Measurements from ENCODE around the gene FHOD3. TPM values are rescaled to one million over a fixed set of nuclear protein-coding genes. Genes with fewer than 3 reads are reported as not detected.

The FHOD3 gene
- 28.7 and 55.8 TPM in 2 replicates for total RNA-seq

DNA sequence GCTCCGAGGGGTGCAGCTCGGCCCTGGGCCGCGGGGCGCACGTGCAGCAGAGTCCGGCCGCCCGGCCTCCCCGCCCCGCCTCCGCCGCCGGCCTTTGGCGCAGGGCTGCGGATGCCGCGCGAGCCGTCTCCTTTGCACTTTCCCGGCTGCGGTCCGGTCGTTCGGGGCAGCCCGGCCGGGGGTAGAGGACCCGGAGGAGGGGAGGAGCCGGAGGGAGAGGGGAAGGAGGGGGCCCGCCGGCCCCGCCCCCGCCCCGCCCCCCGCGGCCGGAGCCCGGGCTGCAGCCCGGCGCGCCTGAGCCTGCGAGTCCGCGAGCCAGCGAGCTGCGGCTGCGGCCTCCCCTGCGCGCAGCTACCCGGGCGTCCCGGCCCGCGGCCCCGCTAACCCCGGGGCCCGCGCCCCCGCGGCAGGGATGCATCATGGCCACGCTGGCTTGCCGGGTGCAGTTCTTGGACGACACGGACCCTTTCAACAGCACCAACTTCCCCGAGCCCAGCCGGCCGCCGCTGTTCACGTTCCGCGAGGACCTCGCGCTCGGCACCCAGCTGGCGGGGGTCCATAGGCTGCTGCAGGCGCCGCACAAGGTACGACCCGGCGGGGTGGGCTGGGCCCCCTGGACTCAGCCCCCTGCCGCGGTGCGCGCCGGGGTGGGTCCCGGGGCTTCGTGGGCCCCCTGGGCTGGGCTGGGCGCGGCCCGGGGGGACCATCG is at the start of gene FHOD3:
FHOD3 (plus strand) TSS at position 297 of the 709 bp plus-strand sequence; CDS start at position 420, 123 bp downstream.

DNA sequence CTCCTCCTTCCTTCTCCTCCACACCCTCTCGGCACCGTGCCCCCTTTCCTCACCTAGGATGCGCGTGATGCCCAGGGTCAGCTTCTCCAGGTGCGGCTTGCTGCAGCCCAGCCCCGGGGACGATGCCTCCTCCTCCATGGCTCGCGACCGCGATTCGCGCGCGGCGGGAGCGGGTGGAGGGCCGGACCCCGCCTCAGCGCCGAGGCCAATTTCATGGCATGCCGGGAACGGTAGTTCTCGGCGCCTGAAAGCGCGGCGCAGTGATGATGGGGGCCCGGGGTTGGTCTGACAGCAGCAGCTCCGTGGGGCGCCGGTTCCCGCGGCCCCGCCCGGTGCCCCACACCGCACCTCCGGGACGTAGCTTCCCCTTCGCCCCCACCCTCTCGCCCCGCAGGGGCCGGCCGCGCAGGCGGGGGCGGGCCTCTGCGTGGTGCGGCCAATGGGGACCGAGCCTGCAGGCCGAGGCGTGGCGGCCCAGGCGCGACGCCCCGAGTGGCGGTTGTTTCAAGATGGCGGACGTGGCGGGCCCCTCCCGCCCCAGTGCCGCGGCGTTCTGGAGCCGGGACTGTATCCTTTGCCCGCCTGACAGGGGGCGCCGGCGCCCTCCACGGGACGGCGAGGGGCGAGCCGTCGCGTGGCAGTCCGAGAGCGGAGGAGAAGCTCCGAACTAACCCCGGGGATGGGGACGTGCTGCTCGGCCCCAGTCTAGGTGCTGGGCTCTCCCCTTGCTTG is 531.3 kb downstream of the FHOD3 start, which contains the start of the genes KIAA1328 and TPGS2:
KIAA1328 (plus strand) TSS at position 498 of the 732 bp plus-strand sequence; CDS start at position 510, 12 bp downstream.
TPGS2 (minus strand) TSS at position 373 of the 732 bp plus-strand sequence; CDS start at position 138, 235 bp downstream.

Other genes starting within 250 kb of the FHOD3 start
- gene RPRD1A, start 230.2 kb upstream of the FHOD3 start, total RNA-seq = 19.0 and 27.7 TPM in 2 replicates
- gene SLC39A6, start 168.4 kb upstream of the FHOD3 start, total RNA-seq = 60.9 and 61.6 TPM in 2 replicates
- 30.3 and 48.3 TPM in 2 replicates for gene ELP2, start 167.8 kb upstream of the FHOD3 start, total RNA-seq
- gene MOCOS, start 110.2 kb upstream of the FHOD3 start, total RNA-seq = 8.6 and 12.8 TPM in 2 replicates